DND-41 (cell line): ENCODE data around the gene CCDC59.

Experiments
- ATAC-seq: fragments of 200-7000 bp; cut with Tn5 transposase; 3 replicates; pipeline ENCODE4 v1.9.1; 2021; ENCODE audit warnings: low read depth; ENCODE audit not compliant: insufficient read depth
- DNase-seq: peaks from one replicate; pipeline ENCODE4 v3.0.0-alpha.2; 2020
- H2AFZ ChIP-seq: 2 replicates; pipeline ENCODE4 v1.6.0; 2012; ENCODE audit warnings: low read depth, low read length
- H3K27ac ChIP-seq: 2 replicates; pipeline ENCODE4 v1.5.1; 2012; ENCODE audit warnings: low read length, inconsistent platforms
- H3K27me3 ChIP-seq: fragments of 200-600 bp; sonication (generic); 2 replicates; pipeline ENCODE4 v1.6.0; 2012; ENCODE audit warnings: low read length, mild to moderate bottlenecking, inconsistent platforms; ENCODE audit not compliant: insufficient read depth, poor library complexity
- H3K36me3 ChIP-seq: 2 replicates; pipeline ENCODE4 v1.5.1; 2012; ENCODE audit warnings: low read length, inconsistent platforms; ENCODE audit not compliant: insufficient read depth
- H3K4me1 ChIP-seq: 2 replicates; pipeline ENCODE4 v1.5.1; 2012; ENCODE audit warnings: mild to moderate bottlenecking, low read length; ENCODE audit not compliant: insufficient read depth
- H3K4me2 ChIP-seq: 2 replicates; pipeline ENCODE4 v1.6.0; 2012; ENCODE audit warnings: mild to moderate bottlenecking, moderate library complexity, low read length, inconsistent platforms; ENCODE audit not compliant: insufficient read depth
- H3K4me3 ChIP-seq, 2 experiments: fragments of 200-600 bp in 1 of 2; shearing (Covaris generic) in 1 of 2; 2 replicates each; pipeline ENCODE4 v1.5.1; 2012 to 2016; ENCODE audit warnings: inconsistent platforms in 2 of 2, low read length in 2 of 2, mild to moderate bottlenecking in 2 of 2, low read depth in 1 of 2, moderate library complexity in 1 of 2
- H3K79me2 ChIP-seq: 2 replicates; pipeline ENCODE4 v1.6.0; 2012; ENCODE audit warnings: low read length, inconsistent platforms; ENCODE audit not compliant: insufficient read depth
- H3K9ac ChIP-seq: 2 replicates; pipeline ENCODE4 v1.6.0; 2012; ENCODE audit warnings: low read depth, mild to moderate bottlenecking, inconsistent platforms, low read length, moderate library complexity
- H3K9me3 ChIP-seq: 2 replicates; pipeline ENCODE4 v1.5.1; 2012; ENCODE audit warnings: low read length, moderate library complexity, mild to moderate bottlenecking, inconsistent platforms; ENCODE audit not compliant: insufficient read depth, severe bottlenecking
- H4K20me1 ChIP-seq: 2 replicates; pipeline ENCODE4 v1.6.0; 2012; ENCODE audit warnings: low read length; ENCODE audit not compliant: insufficient read depth
- EZH2 ChIP-seq: IDR thresholded peaks from 3 replicates; pipeline ENCODE4 v1.6.1; 2012; ENCODE audit warnings: borderline replicate concordance, low read depth, mild to moderate bottlenecking, moderate library complexity, low read length, inconsistent platforms; ENCODE audit not compliant: severe bottlenecking
- TF ChIP-seq, protein P1 (sequence below): IDR thresholded peaks from 2 replicates; pipeline ENCODE4 v1.5.1; 2012; ENCODE audit warnings: borderline replicate concordance, low read length, moderate library complexity, mild to moderate bottlenecking; ENCODE audit not compliant: poor library complexity, severe bottlenecking; ENCODE audit errors: extremely low read depth

CCDC59 gene

DNA sequence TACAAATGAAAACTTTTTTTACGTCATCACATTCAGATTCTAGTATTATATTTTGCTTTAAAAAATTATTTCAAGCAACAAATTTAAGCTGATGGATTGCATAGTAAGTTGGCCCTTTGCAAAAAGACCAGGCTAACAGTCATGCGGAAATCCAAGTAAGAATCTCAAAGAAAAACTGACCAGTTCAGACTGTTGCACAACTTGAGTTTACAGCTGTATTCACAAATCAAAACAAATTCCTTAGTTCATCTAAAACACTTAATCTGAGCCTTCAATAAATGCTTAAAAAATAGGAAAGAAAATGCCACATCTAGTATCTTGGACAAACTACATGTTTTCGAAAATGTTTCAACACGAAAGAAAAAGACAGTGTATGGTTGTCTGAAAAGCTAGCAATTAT, 847 bp downstream of the CCDC59 start:
- no peaks in the 10 kb centered on the region for H4K20me1 ChIP-seq

DNA sequence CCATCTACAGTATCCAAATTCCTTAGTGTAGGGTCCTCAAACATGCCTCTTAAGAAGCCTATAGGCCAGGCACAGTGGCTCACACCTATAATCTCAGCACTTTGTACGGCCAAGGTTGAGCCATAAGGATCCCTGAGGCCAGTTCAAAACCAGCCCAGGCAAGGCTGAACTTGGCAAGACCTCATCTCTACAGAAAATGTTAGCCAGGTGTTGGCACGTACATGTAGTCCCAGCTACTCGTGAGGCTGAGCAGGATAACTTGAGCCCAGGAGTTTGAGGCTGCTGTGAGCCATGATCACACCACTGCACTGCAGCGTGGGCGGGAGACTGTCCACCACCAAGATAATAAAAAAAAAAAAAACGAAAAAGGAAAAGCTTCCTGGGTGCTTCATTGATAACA, 6.8 kb downstream of the CCDC59 start:
- 0 out of 2 replicates have a peak, but pooled peaks cover 4% of the 10 kb centered on the region for H4K20me1 ChIP-seq
- H3K4me3 ChIP-seq: no peak overlapping the region
- H3K27me3 ChIP-seq: no peaks in the 10 kb centered on the region
- H3K27ac ChIP-seq: no peak overlapping the region
- DNase-seq (no peak), ATAC-seq (0 out of 3 replicates have a peak, but pooled peaks have one; percentile 40)
- no peaks in the 10 kb centered on the region for H3K9me3 ChIP-seq
- peaks cover 13% of the 10 kb centered on the region for H3K4me1 ChIP-seq
- H3K79me2 ChIP-seq: peaks cover 17% of the 10 kb centered on the region
- H3K9ac ChIP-seq: no peak overlapping the region
- H3K36me3 ChIP-seq: peaks cover 49% of the 10 kb centered on the region
- TF ChIP-seq, protein P1, sequence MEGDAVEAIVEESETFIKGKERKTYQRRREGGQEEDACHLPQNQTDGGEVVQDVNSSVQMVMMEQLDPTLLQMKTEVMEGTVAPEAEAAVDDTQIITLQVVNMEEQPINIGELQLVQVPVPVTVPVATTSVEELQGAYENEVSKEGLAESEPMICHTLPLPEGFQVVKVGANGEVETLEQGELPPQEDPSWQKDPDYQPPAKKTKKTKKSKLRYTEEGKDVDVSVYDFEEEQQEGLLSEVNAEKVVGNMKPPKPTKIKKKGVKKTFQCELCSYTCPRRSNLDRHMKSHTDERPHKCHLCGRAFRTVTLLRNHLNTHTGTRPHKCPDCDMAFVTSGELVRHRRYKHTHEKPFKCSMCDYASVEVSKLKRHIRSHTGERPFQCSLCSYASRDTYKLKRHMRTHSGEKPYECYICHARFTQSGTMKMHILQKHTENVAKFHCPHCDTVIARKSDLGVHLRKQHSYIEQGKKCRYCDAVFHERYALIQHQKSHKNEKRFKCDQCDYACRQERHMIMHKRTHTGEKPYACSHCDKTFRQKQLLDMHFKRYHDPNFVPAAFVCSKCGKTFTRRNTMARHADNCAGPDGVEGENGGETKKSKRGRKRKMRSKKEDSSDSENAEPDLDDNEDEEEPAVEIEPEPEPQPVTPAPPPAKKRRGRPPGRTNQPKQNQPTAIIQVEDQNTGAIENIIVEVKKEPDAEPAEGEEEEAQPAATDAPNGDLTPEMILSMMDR: no peak
- TF ChIP-seq EZH2: no peak
- no peak overlapping the region for H2AFZ ChIP-seq
- no peak overlapping the region for H3K4me2 ChIP-seq

More for the DNA sequence above, 847 bp downstream of the CCDC59 start:
- no peak for ATAC-seq
- peak overlapping the region; percentile 85; the same call in 1 of the 2 replicates for H2AFZ ChIP-seq
- H3K4me3 ChIP-seq: peak overlapping the region; percentile 84 to 92
- H3K27ac ChIP-seq: peak overlapping the region; percentile 99
- no peaks in the 10 kb centered on the region for H3K27me3 ChIP-seq
- H3K4me2 ChIP-seq: peak overlapping the region; percentile 90
- peaks cover 44% of the 10 kb centered on the region for H3K36me3 ChIP-seq
- H3K9me3 ChIP-seq: no peaks in the 10 kb centered on the region
- peaks cover 48% of the 10 kb centered on the region for H3K79me2 ChIP-seq
- H3K4me1 ChIP-seq: peaks cover 37% of the 10 kb centered on the region
- H3K9ac ChIP-seq: peak overlapping the region; percentile 80
- TF ChIP-seq, protein P1: no peak
- TF ChIP-seq EZH2: no peak
- DNase-seq: no peak

DNA sequence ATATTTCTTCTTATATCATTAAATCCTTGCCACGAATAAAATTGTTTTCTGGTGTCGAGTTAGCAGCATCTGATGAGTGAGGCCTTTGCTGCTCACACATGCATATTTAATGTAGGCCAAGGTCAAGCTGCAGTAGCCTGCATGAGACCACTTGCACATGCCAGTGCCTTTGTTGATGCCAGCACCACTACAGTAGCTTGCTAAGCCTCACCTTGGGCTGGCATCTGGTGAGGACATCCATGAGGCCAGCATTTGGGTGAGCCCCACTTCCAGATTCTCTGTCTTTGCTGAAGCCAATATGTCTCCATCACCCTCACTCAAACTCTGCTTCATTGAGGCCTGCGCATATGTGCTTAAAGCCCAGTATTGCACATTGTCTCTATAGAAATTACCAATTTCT, 8.0 kb downstream of the CCDC59 start:
- peaks cover 4% of the 10 kb centered on the region for H3K79me2 ChIP-seq
- H3K27me3 ChIP-seq: no peaks in the 10 kb centered on the region
- TF ChIP-seq, protein P1: no peak
- TF ChIP-seq EZH2: no peak
- H3K27ac ChIP-seq: no peak overlapping the region
- DNase-seq (no peak), ATAC-seq (no peak; the same call in 2 of the 3 replicates)
- 0 out of 2 replicates have a peak, but pooled peaks cover 4% of the 10 kb centered on the region for H4K20me1 ChIP-seq
- H3K4me3 ChIP-seq: no peak overlapping the region
- H3K9me3 ChIP-seq: no peaks in the 10 kb centered on the region
- no peak overlapping the region for H3K9ac ChIP-seq
- H3K4me2 ChIP-seq: no peak overlapping the region
- H2AFZ ChIP-seq: no peak overlapping the region
- peaks cover 2% of the 10 kb centered on the region; the same call in 1 of the 2 replicates for H3K4me1 ChIP-seq
- H3K36me3 ChIP-seq: peaks cover 37% of the 10 kb centered on the region
